SK-N-SH treated with all-trans-retinoic acid at 6 μM for 48 hours (cell line): Measurements from ENCODE around the gene CBARP.

Source experiments
- BACH2 ChIP-seq: fragments of 250-450 bp; sonication (Bioruptor Pico); IDR thresholded peaks from 2 replicates; pipeline ENCODE4 v1.9.0; 2021; ENCODE audit warnings: mild to moderate bottlenecking, borderline replicate concordance
- CSRNP3 ChIP-seq: fragments of 250-450 bp; sonication (Bioruptor Pico); IDR thresholded peaks from 2 replicates; pipeline ENCODE4 v1.5.1; 2021; ENCODE audit warnings: mild to moderate bottlenecking, moderate library complexity
- ISL1 ChIP-seq: fragments of 250-450 bp; sonication (Bioruptor Pico); IDR thresholded peaks from 2 replicates; pipeline ENCODE4 v2.1.2; 2022; ENCODE audit warnings: mild to moderate bottlenecking, moderate library complexity
- PATZ1 ChIP-seq: fragments of 250-450 bp; sonication (Bioruptor Pico); IDR thresholded peaks from 2 replicates; pipeline ENCODE4 v1.8.0; 2020; ENCODE audit warnings: mild to moderate bottlenecking, moderate library complexity, borderline replicate concordance
- PPARA ChIP-seq: fragments of 250-450 bp; sonication (Bioruptor Pico); IDR thresholded peaks from 2 replicates; pipeline ENCODE4 v1.5.0; 2020; ENCODE audit warnings: mild to moderate bottlenecking, borderline replicate concordance
- RARB ChIP-seq: fragments of 250-450 bp; sonication (Bioruptor Pico); IDR thresholded peaks from 2 replicates; pipeline ENCODE4 v1.8.0; 2021; ENCODE audit warnings: mild to moderate bottlenecking, moderate library complexity
- ZC3H10 ChIP-seq: fragments of 250-450 bp; sonication (Bioruptor Pico); IDR thresholded peaks from 2 replicates; pipeline ENCODE4 v1.5.1; 2021; ENCODE audit warnings: mild to moderate bottlenecking, moderate library complexity
- ZNF8 ChIP-seq: fragments of 450-650 bp; formaldehyde crosslinking; IDR thresholded peaks from 2 replicates; pipeline ENCODE4 v1.5.0; 2020; ENCODE audit warnings: mild to moderate bottlenecking, moderate library complexity

GRCh38 chr19:1183543-1184172 lies 54.1 kb downstream of the CBARP start:
- TF ChIP-seq ISL1 (no peak), ZNF8 (CRISPR knock-in tag) (no peak), PATZ1 (CRISPR knock-in tag) (no peak), RARB (CRISPR knock-in tag) (no peak), ZC3H10 (no peak), BACH2 (CRISPR knock-in tag) (no peak), CSRNP3 (no peak), PPARA (no peak)
